HEK293 (cell line): Measurements from ENCODE around the gene SURF2.

Experiments
- CTCF ChIA-PET: fragments of 350-600 bp; formaldehyde crosslinking; extraction: SDS; loops from one replicate; lab custom pipeline; 2021; ENCODE audit warnings: antibody characterized with exemption; lab: Yijun Ruan, JAX
- POLR2A ChIA-PET: fragments of 300-600 bp; formaldehyde crosslinking; extraction: SDS; loops from one replicate; lab custom pipeline; 2020; ENCODE audit warnings: antibody characterized with exemption, inconsistent platforms; lab: Yijun Ruan, JAX
- H3K27ac ChIP-seq: fragments of 200-500 bp; sonication (Bioruptor generic); 2 replicates; pipeline ENCODE4 v1.5.1; 2014; ENCODE audit warnings: low read depth, low read length, control low read depth, inconsistent platforms; ENCODE audit errors: extremely low read depth
- H3K36me3 ChIP-seq, 2 experiments: fragments of 200-500 bp in 1 of 2; sonication (Bioruptor generic) in 1 of 2; 1 replicate in 1 of 2; 2 replicates in 1 of 2; pipeline ENCODE4 v1.5.1; 2014 to 2017; ENCODE audit warnings: inconsistent platforms in 2 of 2, low read length in 2 of 2; ENCODE audit not compliant: control insufficient read depth in 2 of 2, insufficient read depth in 1 of 2
- H3K4me1 ChIP-seq: fragments of 200-500 bp; sonication (Bioruptor generic); 2 replicates; pipeline ENCODE4 v1.5.1; 2014; ENCODE audit warnings: mild to moderate bottlenecking, low read length, inconsistent platforms; ENCODE audit not compliant: control insufficient read depth, insufficient read depth
- H3K4me3 ChIP-seq: 2 replicates; pipeline ENCODE4 v1.5.1; 2011; ENCODE audit warnings: low read depth, mild to moderate bottlenecking, control low read depth, low read length, moderate library complexity
- H3K9me3 ChIP-seq: fragments of 200-500 bp; sonication (Bioruptor generic); 2 replicates; pipeline ENCODE4 v1.5.1; 2014; ENCODE audit warnings: low read depth, low read length, inconsistent platforms; ENCODE audit not compliant: control insufficient read depth, insufficient read depth
- FEZF1 ChIP-seq: fragments of 450-650 bp; formaldehyde crosslinking; IDR thresholded peaks from 2 replicates; pipeline ENCODE4 v1.5.1; 2016; ENCODE audit warnings: missing biosample characterization, missing genetic modification characterization
- HOXA7 ChIP-seq: sonication (generic); formaldehyde crosslinking; IDR thresholded peaks from 2 replicates; pipeline ENCODE4 v1.8.1; 2022; ENCODE audit warnings: missing genetic modification reagents, borderline replicate concordance
- KLF7 ChIP-seq: fragments of 450-650 bp; formaldehyde crosslinking; IDR thresholded peaks from 2 replicates; pipeline ENCODE4 v1.5.1; 2016; ENCODE audit warnings: missing biosample characterization, missing genetic modification characterization, borderline replicate concordance
- ZBTB7A ChIP-seq: fragments of 450-650 bp; formaldehyde crosslinking; IDR thresholded peaks from 2 replicates; pipeline ENCODE4 v1.5.1; 2016; ENCODE audit warnings: low read depth, missing biosample characterization, missing genetic modification characterization
- ZNF184 ChIP-seq: fragments of 450-650 bp; IDR thresholded peaks from 2 replicates; pipeline ENCODE4 v1.5.1; 2018; ENCODE audit warnings: missing biosample characterization, mild to moderate bottlenecking, missing genetic modification characterization
- ZNF366 ChIP-seq: fragments of 450-650 bp; formaldehyde crosslinking; conservative IDR thresholded peaks from 2 replicates; pipeline ENCODE4 v1.5.1; 2016; ENCODE audit warnings: missing biosample characterization, missing genetic modification characterization
- ZNF433 ChIP-seq: fragments of 450-650 bp; formaldehyde crosslinking; IDR thresholded peaks from 2 replicates; pipeline ENCODE4 v1.5.1; 2016; ENCODE audit warnings: missing biosample characterization, missing genetic modification characterization, low read depth
- ZNF48 ChIP-seq: fragments of 450-650 bp; formaldehyde crosslinking; IDR thresholded peaks from 2 replicates; pipeline ENCODE4 v1.5.1; 2016; ENCODE audit warnings: missing biosample characterization, missing genetic modification characterization
- ZNF510 ChIP-seq: fragments of 450-650 bp; formaldehyde crosslinking; IDR thresholded peaks from 2 replicates; pipeline ENCODE4 v1.5.1; 2018; ENCODE audit warnings: mild to moderate bottlenecking, missing genetic modification characterization, missing biosample characterization; ENCODE audit not compliant: insufficient replicate concordance
- ZNF514 ChIP-seq: fragments of 450-650 bp; formaldehyde crosslinking; IDR thresholded peaks from 2 replicates; pipeline ENCODE4 v1.5.1; 2016; ENCODE audit warnings: missing biosample characterization, missing genetic modification characterization
- ZNF529 ChIP-seq: fragments of 450-650 bp; formaldehyde crosslinking; IDR thresholded peaks from 2 replicates; pipeline ENCODE4 v1.5.1; 2017; ENCODE audit warnings: missing genetic modification characterization, missing biosample characterization; ENCODE audit not compliant: insufficient replicate concordance
- ZNF548 ChIP-seq: fragments of 450-650 bp; formaldehyde crosslinking; IDR thresholded peaks from 2 replicates; pipeline ENCODE4 v1.5.1; 2016; ENCODE audit warnings: missing biosample characterization, missing genetic modification characterization
- ZNF626 ChIP-seq: fragments of 450-650 bp; sonication (Bioruptor Pico); formaldehyde crosslinking; IDR thresholded peaks from 2 replicates; pipeline ENCODE4 v1.5.1; 2018; ENCODE audit warnings: missing biosample characterization, missing genetic modification characterization, inconsistent platforms
- ZSCAN23 ChIP-seq: fragments of 450-650 bp; formaldehyde crosslinking; IDR thresholded peaks from 2 replicates; pipeline ENCODE4 v1.5.1; 2016; ENCODE audit warnings: missing biosample characterization, missing genetic modification characterization
- TF ChIP-seq, protein P1 (sequence below): fragments of 450-650 bp; formaldehyde crosslinking; IDR thresholded peaks from 2 replicates; pipeline ENCODE4 v1.5.1; 2016; ENCODE audit warnings: missing biosample characterization, missing genetic modification characterization
- TF ChIP-seq, protein P2 (sequence below): fragments of 450-650 bp; formaldehyde crosslinking; IDR thresholded peaks from 2 replicates; pipeline ENCODE4 v1.5.1; 2017; ENCODE audit warnings: missing biosample characterization, missing genetic modification characterization
- TF ChIP-seq, protein P3 (sequence below): fragments of 450-650 bp; formaldehyde crosslinking; conservative IDR thresholded peaks from 2 replicates; pipeline ENCODE4 v1.5.1; 2016; ENCODE audit warnings: low read depth, missing biosample characterization, missing genetic modification characterization
- TF ChIP-seq, protein P4 (sequence below): fragments of 450-650 bp; IDR thresholded peaks from 2 replicates; pipeline ENCODE4 v1.5.1; 2018; ENCODE audit warnings: missing biosample characterization, mild to moderate bottlenecking, missing genetic modification characterization

The SURF2 gene

DNA sequence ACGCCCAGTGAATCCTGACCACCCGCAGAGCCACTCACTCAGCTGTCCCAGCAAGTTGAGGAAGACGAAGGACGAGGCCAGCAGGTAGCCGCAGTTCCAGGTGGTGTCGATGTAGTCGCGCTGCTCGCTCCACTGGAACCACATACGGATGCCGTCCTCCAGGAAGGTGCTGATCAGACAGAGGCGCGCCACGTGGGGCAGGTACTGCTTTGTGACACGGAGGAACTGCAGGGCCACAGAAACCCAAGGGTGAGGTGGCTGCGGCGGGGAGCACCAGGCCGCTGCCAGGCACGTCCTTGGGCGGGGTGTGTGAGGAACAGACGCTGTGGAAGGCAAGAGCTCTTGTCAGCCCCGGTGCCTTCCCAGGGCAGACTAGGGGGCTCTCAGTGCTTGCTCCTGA, 10.9 kb downstream of the SURF2 start:
- H3K27ac ChIP-seq: no peak overlapping the region
- TF ChIP-seq ZNF548 (tag by site-specific recombination): no peak
- TF ChIP-seq, protein P1, sequence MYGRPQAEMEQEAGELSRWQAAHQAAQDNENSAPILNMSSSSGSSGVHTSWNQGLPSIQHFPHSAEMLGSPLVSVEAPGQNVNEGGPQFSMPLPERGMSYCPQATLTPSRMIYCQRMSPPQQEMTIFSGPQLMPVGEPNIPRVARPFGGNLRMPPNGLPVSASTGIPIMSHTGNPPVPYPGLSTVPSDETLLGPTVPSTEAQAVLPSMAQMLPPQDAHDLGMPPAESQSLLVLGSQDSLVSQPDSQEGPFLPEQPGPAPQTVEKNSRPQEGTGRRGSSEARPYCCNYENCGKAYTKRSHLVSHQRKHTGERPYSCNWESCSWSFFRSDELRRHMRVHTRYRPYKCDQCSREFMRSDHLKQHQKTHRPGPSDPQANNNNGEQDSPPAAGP (tag by site-specific recombination): no peak
- ChIA-PET POLR2A (interaction anchor here (0.7 to 5.6 kb wide), 6 partner anchors 7 to 28 kb away, joined by 3 to 35 read pairs (median 12); partner anchors contain the start of genes MED22, RPL7A, SURF1 and SURF4), CTCF (no interaction called here)
- H3K36me3 ChIP-seq: peaks cover 0 to 93% of the 10 kb centered on the region in 2 experiments; a peak in 2 of 3 replicates
- no peaks in the 10 kb centered on the region for H3K9me3 ChIP-seq
- no peak overlapping the region for H3K4me3 ChIP-seq
- no peaks in the 10 kb centered on the region for H3K4me1 ChIP-seq

DNA sequence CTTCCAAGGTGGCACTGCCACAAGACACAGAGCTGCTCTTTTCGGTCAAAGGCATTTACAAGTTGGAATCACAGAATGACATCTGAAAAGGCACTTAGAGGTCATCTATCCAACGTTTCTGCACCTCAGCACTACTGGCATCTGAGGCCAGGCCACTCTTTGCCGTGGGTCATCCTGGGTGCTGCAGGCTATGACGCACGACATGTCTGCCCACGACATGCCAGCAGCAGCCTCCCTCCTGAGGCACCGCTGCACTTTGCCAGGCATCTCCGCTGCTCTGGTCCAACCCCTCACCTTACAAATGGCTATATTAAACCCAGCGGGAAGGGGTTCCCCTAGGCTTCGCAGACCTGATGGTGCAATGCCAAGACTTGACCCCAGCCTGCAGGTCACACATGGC, 11.4 kb downstream of the SURF2 start:
- POLR2A ChIA-PET: interaction anchor here (1.6 to 2.9 kb wide), 2 partner anchors 14 to 19 kb away, joined by 4 to 18 read pairs; partner anchors contain the start of genes MED22 and RPL7A
- no peak overlapping the region for H3K4me3 ChIP-seq
- no peak for TF ChIP-seq ZNF626 (tag by site-specific recombination)
- TF ChIP-seq ZNF529 (tag by site-specific recombination): no peak
- TF ChIP-seq ZNF366: no peak
- no peak for TF ChIP-seq HOXA7 (CRISPR knock-in tag)
- no peak for TF ChIP-seq ZNF510
- TF ChIP-seq ZNF514: no peak
- TF ChIP-seq KLF7 (tag by site-specific recombination): no peak
- TF ChIP-seq, protein P2, sequence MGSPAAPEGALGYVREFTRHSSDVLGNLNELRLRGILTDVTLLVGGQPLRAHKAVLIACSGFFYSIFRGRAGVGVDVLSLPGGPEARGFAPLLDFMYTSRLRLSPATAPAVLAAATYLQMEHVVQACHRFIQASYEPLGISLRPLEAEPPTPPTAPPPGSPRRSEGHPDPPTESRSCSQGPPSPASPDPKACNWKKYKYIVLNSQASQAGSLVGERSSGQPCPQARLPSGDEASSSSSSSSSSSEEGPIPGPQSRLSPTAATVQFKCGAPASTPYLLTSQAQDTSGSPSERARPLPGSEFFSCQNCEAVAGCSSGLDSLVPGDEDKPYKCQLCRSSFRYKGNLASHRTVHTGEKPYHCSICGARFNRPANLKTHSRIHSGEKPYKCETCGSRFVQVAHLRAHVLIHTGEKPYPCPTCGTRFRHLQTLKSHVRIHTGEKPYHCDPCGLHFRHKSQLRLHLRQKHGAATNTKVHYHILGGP: no peak
- no peak for TF ChIP-seq ZNF48 (tag by site-specific recombination)
- no peak for TF ChIP-seq FEZF1 (tag by site-specific recombination)
- no peak for TF ChIP-seq ZBTB7A (tag by site-specific recombination)
- no peak for TF ChIP-seq ZNF184 (tag by site-specific recombination)
- TF ChIP-seq, protein P3, sequence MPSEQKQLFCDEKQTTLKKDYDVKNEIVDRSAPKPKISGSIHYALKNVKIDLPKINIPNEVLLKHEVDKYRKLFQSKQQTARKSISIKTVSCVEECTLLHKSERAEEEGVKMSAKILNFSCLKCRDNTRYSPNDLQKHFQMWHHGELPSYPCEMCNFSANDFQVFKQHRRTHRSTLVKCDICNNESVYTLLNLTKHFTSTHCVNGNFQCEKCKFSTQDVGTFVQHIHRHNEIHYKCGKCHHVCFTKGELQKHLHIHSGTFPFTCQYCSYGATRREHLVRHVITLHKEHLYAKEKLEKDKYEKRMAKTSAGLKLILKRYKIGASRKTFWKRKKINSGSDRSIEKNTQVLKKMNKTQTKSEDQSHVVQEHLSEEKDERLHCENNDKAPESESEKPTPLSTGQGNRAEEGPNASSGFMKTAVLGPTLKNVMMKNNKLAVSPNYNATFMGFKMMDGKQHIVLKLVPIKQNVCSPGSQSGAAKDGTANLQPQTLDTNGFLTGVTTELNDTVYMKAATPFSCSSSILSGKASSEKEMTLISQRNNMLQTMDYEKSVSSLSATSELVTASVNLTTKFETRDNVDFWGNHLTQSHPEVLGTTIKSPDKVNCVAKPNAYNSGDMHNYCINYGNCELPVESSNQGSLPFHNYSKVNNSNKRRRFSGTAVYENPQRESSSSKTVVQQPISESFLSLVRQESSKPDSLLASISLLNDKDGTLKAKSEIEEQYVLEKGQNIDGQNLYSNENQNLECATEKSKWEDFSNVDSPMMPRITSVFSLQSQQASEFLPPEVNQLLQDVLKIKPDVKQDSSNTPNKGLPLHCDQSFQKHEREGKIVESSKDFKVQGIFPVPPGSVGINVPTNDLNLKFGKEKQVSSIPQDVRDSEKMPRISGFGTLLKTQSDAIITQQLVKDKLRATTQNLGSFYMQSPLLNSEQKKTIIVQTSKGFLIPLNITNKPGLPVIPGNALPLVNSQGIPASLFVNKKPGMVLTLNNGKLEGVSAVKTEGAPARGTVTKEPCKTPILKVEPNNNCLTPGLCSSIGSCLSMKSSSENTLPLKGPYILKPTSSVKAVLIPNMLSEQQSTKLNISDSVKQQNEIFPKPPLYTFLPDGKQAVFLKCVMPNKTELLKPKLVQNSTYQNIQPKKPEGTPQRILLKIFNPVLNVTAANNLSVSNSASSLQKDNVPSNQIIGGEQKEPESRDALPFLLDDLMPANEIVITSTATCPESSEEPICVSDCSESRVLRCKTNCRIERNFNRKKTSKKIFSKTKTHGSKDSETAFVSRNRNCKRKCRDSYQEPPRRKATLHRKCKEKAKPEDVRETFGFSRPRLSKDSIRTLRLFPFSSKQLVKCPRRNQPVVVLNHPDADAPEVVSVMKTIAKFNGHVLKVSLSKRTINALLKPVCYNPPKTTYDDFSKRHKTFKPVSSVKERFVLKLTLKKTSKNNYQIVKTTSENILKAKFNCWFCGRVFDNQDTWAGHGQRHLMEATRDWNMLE: no peak
- TF ChIP-seq ZSCAN23 (tag by site-specific recombination): no peak
- TF ChIP-seq ZNF433: no peak
- TF ChIP-seq, protein P4, sequence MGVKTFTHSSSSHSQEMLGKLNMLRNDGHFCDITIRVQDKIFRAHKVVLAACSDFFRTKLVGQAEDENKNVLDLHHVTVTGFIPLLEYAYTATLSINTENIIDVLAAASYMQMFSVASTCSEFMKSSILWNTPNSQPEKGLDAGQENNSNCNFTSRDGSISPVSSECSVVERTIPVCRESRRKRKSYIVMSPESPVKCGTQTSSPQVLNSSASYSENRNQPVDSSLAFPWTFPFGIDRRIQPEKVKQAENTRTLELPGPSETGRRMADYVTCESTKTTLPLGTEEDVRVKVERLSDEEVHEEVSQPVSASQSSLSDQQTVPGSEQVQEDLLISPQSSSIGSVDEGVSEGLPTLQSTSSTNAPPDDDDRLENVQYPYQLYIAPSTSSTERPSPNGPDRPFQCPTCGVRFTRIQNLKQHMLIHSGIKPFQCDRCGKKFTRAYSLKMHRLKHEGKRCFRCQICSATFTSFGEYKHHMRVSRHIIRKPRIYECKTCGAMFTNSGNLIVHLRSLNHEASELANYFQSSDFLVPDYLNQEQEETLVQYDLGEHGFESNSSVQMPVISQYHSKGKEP (tag by site-specific recombination): no peak
- TF ChIP-seq, all 188 proteins: peak for 0
- CTCF ChIA-PET: interaction anchor here (1.1 to 1.5 kb wide), 2 partner anchors 8 to 119 kb away, joined by 4 read pairs; no protein-coding TSS in a partner anchor
- H3K9me3 ChIP-seq: no peaks in the 10 kb centered on the region
- no peak overlapping the region for H3K27ac ChIP-seq
- H3K36me3 ChIP-seq: peaks cover 0 to 93% of the 10 kb centered on the region in 2 experiments; a peak in 2 of 3 replicates
- no peaks in the 10 kb centered on the region for H3K4me1 ChIP-seq
